IPS-20b (cell line): ENCODE measurements around the gene KPNA6.

ENCODE experiments used
- H3K27ac ChIP-seq: one replicate; pipeline ENCODE4 v1.5.1; 2013; ENCODE audit warnings: low read length
- H3K27me3 ChIP-seq: 2 replicates; pipeline ENCODE4 v1.6.1; 2013; ENCODE audit warnings: mild to moderate bottlenecking, low read length, inconsistent platforms; ENCODE audit not compliant: insufficient read depth
- H3K36me3 ChIP-seq: 2 replicates; pipeline ENCODE4 v1.6.1; 2013; ENCODE audit warnings: low read depth, mild to moderate bottlenecking, inconsistent platforms, low read length, moderate library complexity; ENCODE audit not compliant: insufficient read depth
- H3K4me1 ChIP-seq: 2 replicates; pipeline ENCODE4 v1.6.1; 2013; ENCODE audit warnings: mild to moderate bottlenecking, control low read depth, inconsistent platforms, low read length, moderate library complexity; ENCODE audit not compliant: insufficient read depth
- H3K4me3 ChIP-seq: 2 replicates; pipeline ENCODE4 v1.5.1; 2013; ENCODE audit warnings: mild to moderate bottlenecking, low read length, inconsistent platforms
- H3K9ac ChIP-seq: 2 replicates; pipeline ENCODE4 v1.6.1; 2013; ENCODE audit warnings: low read depth, mild to moderate bottlenecking, inconsistent platforms, low read length, moderate library complexity
- H3K9me3 ChIP-seq: 2 replicates; pipeline ENCODE4 v1.6.1; 2013; ENCODE audit warnings: mild to moderate bottlenecking, low read depth, low read length, inconsistent platforms; ENCODE audit not compliant: insufficient read depth

KPNA6 gene

GRCh38 chr1:32195972-32196823, 88.3 kb downstream of the KPNA6 start:
- Histone ChIP-seq H3K27me3 (no peaks in the 10 kb centered on the region), H3K4me1 (peaks cover 16% of the 10 kb centered on the region; the same call in 1 of the 2 replicates), H3K9me3 (no peaks in the 10 kb centered on the region), H3K27ac (no peak overlapping the region), H3K9ac (no peak overlapping the region), H3K36me3 (peaks cover 77% of the 10 kb centered on the region), H3K4me3 (no peak overlapping the region)

- Histone ChIP-seq H3K4me1 (peaks cover 22% of the 10 kb centered on the region; the same call in 1 of the 2 replicates), H3K36me3 (peaks cover 68% of the 10 kb centered on the region), H3K9ac (no peak overlapping the region), H3K4me3 (no peak overlapping the region), H3K27ac (no peak overlapping the region), H3K27me3 (0 out of 2 replicates have a peak, but pooled peaks cover 3% of the 10 kb centered on the region), H3K9me3 (no peaks in the 10 kb centered on the region)
Observed at GRCh38 chr1:32197074-32197473, 89.2 kb downstream of the KPNA6 start.

- H3K36me3 ChIP-seq = peaks cover 60% of the 10 kb centered on the region
- no peak overlapping the region for H3K27ac ChIP-seq
- H3K4me1 ChIP-seq = peaks cover 22% of the 10 kb centered on the region; the same call in 1 of the 2 replicates
- 0 out of 2 replicates have a peak, but pooled peaks cover 7% of the 10 kb centered on the region for H3K27me3 ChIP-seq
- no peaks in the 10 kb centered on the region for H3K9me3 ChIP-seq
- no peak overlapping the region for H3K4me3 ChIP-seq
- no peak overlapping the region for H3K9ac ChIP-seq
Observed at GRCh38 chr1:32197837-32198236, 90.0 kb downstream of the KPNA6 start.

- Histone ChIP-seq H3K27ac (no peak overlapping the region), H3K36me3 (peaks cover 54% of the 10 kb centered on the region)
Observed at GRCh38 chr1:32198237-32199042, 90.6 kb downstream of the KPNA6 start.

GRCh38 chr1:32199043-32199716, 91.3 kb downstream of the KPNA6 start:
- peaks cover 14% of the 10 kb centered on the region for H3K27me3 ChIP-seq
- H3K9me3 ChIP-seq = no peaks in the 10 kb centered on the region
- H3K27ac ChIP-seq = no peak overlapping the region
- H3K36me3 ChIP-seq = peaks cover 47% of the 10 kb centered on the region
- H3K4me1 ChIP-seq = peaks cover 22% of the 10 kb centered on the region; the same call in 1 of the 2 replicates
- peak overlapping the region; percentile 34; the same call in 1 of the 2 replicates for H3K4me3 ChIP-seq
- H3K9ac ChIP-seq = no peak overlapping the region

More at GRCh38 chr1:32198237-32199042, 90.6 kb downstream of the KPNA6 start:
- Histone ChIP-seq H3K4me3 (no peak overlapping the region), H3K9ac (no peak overlapping the region), H3K4me1 (peaks cover 22% of the 10 kb centered on the region; the same call in 1 of the 2 replicates), H3K9me3 (no peaks in the 10 kb centered on the region), H3K27me3 (0 out of 2 replicates have a peak, but pooled peaks cover 7% of the 10 kb centered on the region)

GRCh38 chr1:32199717-32200072, 91.8 kb downstream of the KPNA6 start:
- Histone ChIP-seq H3K9me3 (no peaks in the 10 kb centered on the region), H3K9ac (peak overlapping the region; percentile 46; the same call in 1 of the 2 replicates), H3K27me3 (peaks cover 20% of the 10 kb centered on the region), H3K4me1 (peaks cover 22% of the 10 kb centered on the region; the same call in 1 of the 2 replicates), H3K27ac (no peak overlapping the region), H3K36me3 (peaks cover 42% of the 10 kb centered on the region), H3K4me3 (peak overlapping the region; percentile 71)

- Histone ChIP-seq H3K36me3 (peaks cover 35% of the 10 kb centered on the region), H3K4me3 (peak within 1 kb of the TSS; percentile 71), H3K9me3 (no peaks in the 10 kb centered on the region), H3K9ac (peak within 1 kb of the TSS; percentile 46; the same call in 1 of the 2 replicates), H3K27ac (no peak within 1 kb of the TSS), H3K27me3 (peaks cover 24% of the 10 kb centered on the region), H3K4me1 (peaks cover 22% of the 10 kb centered on the region; the same call in 1 of the 2 replicates)
Observed at GRCh38 chr1:32200226-32201010, 92.6 kb downstream of the KPNA6 start, which contains the start of gene CCDC28B. TSS of gene CCDC28B (plus strand) at chr1:32200595. CDS start at chr1:32201936, 1,341 bp downstream.

- Histone ChIP-seq H3K4me1 (peaks cover 22% of the 10 kb centered on the region; the same call in 1 of the 2 replicates), H3K9ac (peak overlapping the region; percentile 46; the same call in 1 of the 2 replicates), H3K9me3 (no peaks in the 10 kb centered on the region), H3K27ac (no peak overlapping the region), H3K27me3 (peaks cover 24% of the 10 kb centered on the region), H3K4me3 (peak overlapping the region; percentile 71), H3K36me3 (peaks cover 27% of the 10 kb centered on the region)
Observed at GRCh38 chr1:32201011-32201855, 93.4 kb downstream of the KPNA6 start.

- Histone ChIP-seq H3K27ac (no peak overlapping the region), H3K9me3 (no peaks in the 10 kb centered on the region), H3K4me3 (peak overlapping the region; percentile 90), H3K36me3 (peaks cover 13% of the 10 kb centered on the region), H3K27me3 (peaks cover 24% of the 10 kb centered on the region), H3K4me1 (peaks cover 10% of the 10 kb centered on the region; the same call in 1 of the 2 replicates), H3K9ac (peak overlapping the region; percentile 61; the same call in 1 of the 2 replicates)
Observed at GRCh38 chr1:32204943-32205361, 97.1 kb downstream of the KPNA6 start.
